Heart left ventricle (tissue), 16 donors: ENCODE measurements around the gene PEF1. TPM values are rescaled to one million over a fixed set of nuclear protein-coding genes. Genes with fewer than 3 reads are reported as not detected.

Experiments used
- ATAC-seq, 4 donors: fragments of 200-7000 bp; cut with Tn5 transposase; one replicate each; pipeline ENCODE4 v1.9.1; 2020 to 2022; ENCODE audit warnings: moderate library complexity in 4 of 4, mild to moderate bottlenecking in 3 of 4, moderate number of reproducible peaks in 1 of 4
- DNase-seq, 5 donors: peaks; one replicate each; pipeline ENCODE4 v3.0.0-alpha.2; 2020
- H3K27ac ChIP-seq, 12 donors: fragments of 200-600 bp; sonication (generic) in 4 of 12; one replicate each; pipeline versions ENCODE4 v1.5.0 to v1.8.0; 2016 to 2022; ENCODE audit warnings: mild to moderate bottlenecking in 2 of 12
- H3K27me3 ChIP-seq, 9 donors: fragments of 200-600 bp; sonication (generic) in 2 of 9; one replicate each; pipeline versions ENCODE4 v1.5.1 to v1.8.0; 2016 to 2022; ENCODE audit warnings: mild to moderate bottlenecking in 3 of 9
- H3K36me3 ChIP-seq, 9 donors: fragments of 200-600 bp; sonication (generic) in 2 of 9; one replicate each; pipeline versions ENCODE4 v1.5.0 to v1.8.0; 2018 to 2022; ENCODE audit warnings: mild to moderate bottlenecking in 2 of 9
- H3K4me1 ChIP-seq, 12 donors: fragments of 200-600 bp; sonication (generic) in 4 of 12; one replicate each; pipeline versions ENCODE4 v1.5.0 to v1.8.0; 2016 to 2022; ENCODE audit warnings: mild to moderate bottlenecking in 3 of 12
- H3K4me3 ChIP-seq, 12 donors: fragments of 200-600 bp; sonication (generic) in 4 of 12; one replicate each; pipeline versions ENCODE4 v1.5.0 to v1.8.0; 2017 to 2022; ENCODE audit warnings: mild to moderate bottlenecking in 9 of 12, moderate library complexity in 4 of 12
- H3K9me3 ChIP-seq, 12 donors: fragments of 200-600 bp; sonication (generic) in 4 of 12; one replicate each; pipeline versions ENCODE4 v1.5.0 to v1.8.0; 2016 to 2022; ENCODE audit warnings: mild to moderate bottlenecking in 1 of 12
- POLR2A ChIP-seq, 2 donors: fragments of 450-650 bp; IDR thresholded peaks; one replicate each; pipeline ENCODE4 v1.6.1; 2017; ENCODE audit warnings: antibody characterized with exemption in 2 of 2, mild to moderate bottlenecking in 2 of 2, moderate library complexity in 2 of 2
- WGBS, 4 donors: extraction: QIAGEN DNeasy Blood & Tissue Kit in 2 of 4; methylation state at CpG; one replicate each; pipeline versions ENCODE4 v1.1.5 to v1.1.7; 2013 to 2018; 5-methylcytosine and 5-hydroxymethylcytosine counted together
- intact Hi-C, 10 donors: fragments of 100-400 bp; cut with DNase I; formaldehyde crosslinking; loops; one replicate each; pipeline versions ENCODE4 v1.11.1 to v1.14.2; 2022
- polyA plus RNA-seq, 2 donors: library from polyadenylated mRNA; stranded (reverse); fragments of 200-250 nt; gene quantifications; one replicate each; pipeline ENCODE4 v1.2.3, GENCODE V29; 2013
- total RNA-seq, 9 donors: library from RNA; depleted of rRNA in 2 of 9; stranded (reverse); fragments of >200 nt in 2 of 9; fragmentation: NEBNext Ultra II Directional in 3 of 9; extraction: Animal tissue kit (Norgen Biotek cat#: 25700) in 3 of 9; gene quantifications; one replicate each; pipeline versions ENCODE4 v1.1.0 to v1.2.4, GENCODE V29; 2016 to 2023
- TF ChIP-seq, protein P1 (sequence below), 12 donors: fragments of 200-600 bp; sonication (generic) in 4 of 12; IDR thresholded peaks; one replicate each; pipeline versions ENCODE4 v1.5.0 to v1.8.0; 2018 to 2022; ENCODE audit warnings: antibody characterized with exemption in 12 of 12, mild to moderate bottlenecking in 5 of 12
- donor health status: ischemic (EF 13 %, LVEDD 7.1; RV severe dilation, severe dysfunction).
- donor health status: healthy with polysubstance abuse.
- donor health status: DM: no; HTN: yes; CAD: no.
- donor health status: DM: no; HTN: no; CAD: no.
- donor health status: ischemic (EF 25% LVEDD 6.9; RV normal size, moderate dysfunction).
- donor health status: ischemic (EF 25% LVEDD 5.7; RV mildly dilated, moderate dysfunction).
- donor health status: healthy.
- donor health status: DM: yes; HTN: yes; CAD: no.
- donor health status: ischemic (EF 35%, LVEDD 5.7; RV mildly dilated, moderate dysfunction).
- donor health status: nonischemic (EF 11% LVEDD 7.7; RV severe dilation, severe dysfunction).
- donor health status: DM: yes; HTN: yes; CAD: no.
- donor health status: PGD.
- donor health status: ischemic (EF 29% LVEDD 5.4; RV normal size, mild dysfunction).
- donor health status: nonischemic (EF 23%, LVEDD 6.1; RV moderate dilation, normal function).

The PEF1 gene
- total and polyA plus RNA-seq, 11 donors: 32.2 to 106 (median 42.4) TPM

DNA sequence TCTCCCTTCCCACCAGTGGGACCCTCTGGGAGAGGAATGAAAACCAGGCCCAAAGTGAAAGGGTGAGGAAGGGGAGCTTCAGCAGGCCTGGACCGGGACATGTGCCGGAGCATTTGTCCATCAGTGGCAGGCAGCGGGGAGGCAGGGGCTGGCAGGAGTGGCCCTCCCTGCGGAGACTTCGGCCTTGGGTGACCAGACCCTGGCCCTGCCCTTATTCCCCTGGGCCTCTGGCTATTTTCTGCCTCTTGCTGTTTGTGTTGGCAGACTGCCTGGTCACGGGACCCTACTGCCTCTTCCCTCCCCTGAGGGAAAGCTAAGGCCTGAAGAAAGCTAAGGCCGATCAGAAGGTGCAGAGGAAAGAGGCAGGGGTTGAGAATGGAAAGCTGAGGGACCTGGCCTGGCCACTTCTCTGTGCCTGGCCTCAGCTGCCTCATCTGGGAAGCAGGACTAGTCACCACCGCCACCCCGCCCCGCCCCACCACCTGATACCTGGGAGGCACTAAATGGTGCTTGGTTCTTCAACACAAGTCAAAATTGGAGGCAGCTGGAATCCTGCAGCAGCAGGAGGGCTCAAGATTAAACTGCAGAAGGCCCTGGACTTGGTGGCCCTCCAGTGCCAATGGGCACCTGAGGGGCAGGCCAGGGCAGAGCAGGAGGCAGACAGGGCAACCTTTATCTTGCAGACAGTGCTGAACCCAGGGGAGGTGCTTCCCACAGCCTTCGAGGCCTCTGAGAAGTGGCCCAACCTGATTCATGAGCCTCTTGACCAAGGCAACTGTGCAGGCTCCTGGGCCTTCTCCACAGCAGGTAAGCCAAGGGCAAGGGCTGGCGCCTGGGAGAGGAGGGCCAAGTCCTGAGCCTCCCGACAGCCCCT, 60.4 kb downstream of the PEF1 start:
- Histone ChIP-seq H3K36me3 (peaks cover 0 to 56% (median 41%) of the 10 kb centered on the region in 9 donors), H3K4me3 (peak overlapping the region in 9 of 12 donors; percentile 3 to 89 (median 28)), H3K9me3 (no peaks in the 10 kb centered on the region)

DNA sequence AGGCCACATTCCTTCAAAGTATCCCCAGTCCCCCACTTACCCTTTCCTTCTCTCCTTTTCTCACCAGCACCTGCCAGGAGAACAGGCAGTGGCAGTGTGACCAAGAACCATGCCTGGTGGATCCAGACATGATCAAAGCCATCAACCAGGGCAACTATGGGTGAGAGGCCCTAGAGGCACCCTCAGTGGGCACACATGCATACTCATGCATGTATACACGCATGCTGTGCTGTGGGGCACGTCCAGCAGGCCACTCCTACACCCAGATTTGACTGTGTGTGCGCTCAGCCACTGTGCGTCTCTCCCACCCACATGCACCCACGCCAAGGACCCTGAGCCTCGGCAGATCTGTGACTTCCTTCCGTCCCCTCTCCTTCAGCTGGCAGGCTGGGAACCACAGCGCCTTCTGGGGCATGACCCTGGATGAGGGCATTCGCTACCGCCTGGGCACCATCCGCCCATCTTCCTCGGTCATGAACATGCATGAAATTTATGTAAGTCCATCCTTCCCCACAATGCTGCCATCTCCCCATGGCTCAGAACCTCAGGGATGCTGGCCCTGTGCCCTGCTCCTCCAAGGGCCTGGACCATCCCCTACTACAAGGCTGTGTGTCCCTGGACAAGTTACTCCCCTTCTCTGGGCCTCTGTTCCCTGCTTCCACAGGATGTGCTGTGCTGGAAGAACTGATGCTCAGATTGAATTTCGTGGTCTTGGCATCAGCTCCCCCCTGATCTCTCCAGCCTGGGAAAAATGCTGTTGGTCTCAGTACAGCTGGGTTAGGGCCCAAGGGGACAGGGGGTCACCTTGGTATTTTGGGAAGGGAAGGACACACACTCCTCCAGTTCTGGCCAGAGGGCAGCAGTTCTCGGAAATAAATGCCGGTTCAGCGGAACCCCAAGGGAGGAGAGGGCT, 61.3 kb downstream of the PEF1 start:
- H3K9me3 ChIP-seq: no peaks in the 10 kb centered on the region
- peak in 3 of 4 donors; percentile 2 to 12 (median 6) for ATAC-seq
- H3K36me3 ChIP-seq: peaks cover 0 to 59% (median 41%) of the 10 kb centered on the region in 9 donors
- 50 to 64% (median 59%) methylated on average over 13 to 16 of the region's 16 CpGs for WGBS, 4 donors
- peak overlapping the region in 8 of 12 donors; percentile 3 to 89 (median 28) for H3K4me3 ChIP-seq
- DNase-seq: peak; percentile 60 to 78 (median 72)
- peaks cover 27 to 94% (median 83%) of the 10 kb centered on the region in 12 donors for H3K4me1 ChIP-seq
- intact Hi-C loops: no loop called here
- peaks cover 0 to 5% (median 0%) of the 10 kb centered on the region in 9 donors for H3K27me3 ChIP-seq
- H3K27ac ChIP-seq: peak overlapping the region; percentile 64 to 98 (median 90)
- TF ChIP-seq POLR2A (IDR thresholded peaks at IDR 0.05): no peak
- TF ChIP-seq, protein P1, sequence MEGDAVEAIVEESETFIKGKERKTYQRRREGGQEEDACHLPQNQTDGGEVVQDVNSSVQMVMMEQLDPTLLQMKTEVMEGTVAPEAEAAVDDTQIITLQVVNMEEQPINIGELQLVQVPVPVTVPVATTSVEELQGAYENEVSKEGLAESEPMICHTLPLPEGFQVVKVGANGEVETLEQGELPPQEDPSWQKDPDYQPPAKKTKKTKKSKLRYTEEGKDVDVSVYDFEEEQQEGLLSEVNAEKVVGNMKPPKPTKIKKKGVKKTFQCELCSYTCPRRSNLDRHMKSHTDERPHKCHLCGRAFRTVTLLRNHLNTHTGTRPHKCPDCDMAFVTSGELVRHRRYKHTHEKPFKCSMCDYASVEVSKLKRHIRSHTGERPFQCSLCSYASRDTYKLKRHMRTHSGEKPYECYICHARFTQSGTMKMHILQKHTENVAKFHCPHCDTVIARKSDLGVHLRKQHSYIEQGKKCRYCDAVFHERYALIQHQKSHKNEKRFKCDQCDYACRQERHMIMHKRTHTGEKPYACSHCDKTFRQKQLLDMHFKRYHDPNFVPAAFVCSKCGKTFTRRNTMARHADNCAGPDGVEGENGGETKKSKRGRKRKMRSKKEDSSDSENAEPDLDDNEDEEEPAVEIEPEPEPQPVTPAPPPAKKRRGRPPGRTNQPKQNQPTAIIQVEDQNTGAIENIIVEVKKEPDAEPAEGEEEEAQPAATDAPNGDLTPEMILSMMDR (IDR thresholded peaks at IDR 0.05): no peak

More for the DNA sequence above, 60.4 kb downstream of the PEF1 start:
- Histone ChIP-seq H3K4me1 (peaks cover 29 to 100% (median 88%) of the 10 kb centered on the region in 12 donors), H3K27me3 (peaks cover 0 to 11% (median 0%) of the 10 kb centered on the region in 9 donors), H3K27ac (peak overlapping the region; percentile 64 to 98 (median 90))
- 33 to 40% (median 36%) methylated on average over 11 to 13 of the region's 13 CpGs for WGBS, 4 donors
- ATAC-seq (peak; percentile 52 to 69 (median 62)), DNase-seq (peak; percentile 89 to 95 (median 93))
- intact Hi-C loops: no loop called here
- TF ChIP-seq, protein P1 (IDR thresholded peaks at IDR 0.05): no peak
- peak in 1 of 2 donors; percentile 54 for TF ChIP-seq POLR2A (IDR thresholded peaks at IDR 0.05)

DNA sequence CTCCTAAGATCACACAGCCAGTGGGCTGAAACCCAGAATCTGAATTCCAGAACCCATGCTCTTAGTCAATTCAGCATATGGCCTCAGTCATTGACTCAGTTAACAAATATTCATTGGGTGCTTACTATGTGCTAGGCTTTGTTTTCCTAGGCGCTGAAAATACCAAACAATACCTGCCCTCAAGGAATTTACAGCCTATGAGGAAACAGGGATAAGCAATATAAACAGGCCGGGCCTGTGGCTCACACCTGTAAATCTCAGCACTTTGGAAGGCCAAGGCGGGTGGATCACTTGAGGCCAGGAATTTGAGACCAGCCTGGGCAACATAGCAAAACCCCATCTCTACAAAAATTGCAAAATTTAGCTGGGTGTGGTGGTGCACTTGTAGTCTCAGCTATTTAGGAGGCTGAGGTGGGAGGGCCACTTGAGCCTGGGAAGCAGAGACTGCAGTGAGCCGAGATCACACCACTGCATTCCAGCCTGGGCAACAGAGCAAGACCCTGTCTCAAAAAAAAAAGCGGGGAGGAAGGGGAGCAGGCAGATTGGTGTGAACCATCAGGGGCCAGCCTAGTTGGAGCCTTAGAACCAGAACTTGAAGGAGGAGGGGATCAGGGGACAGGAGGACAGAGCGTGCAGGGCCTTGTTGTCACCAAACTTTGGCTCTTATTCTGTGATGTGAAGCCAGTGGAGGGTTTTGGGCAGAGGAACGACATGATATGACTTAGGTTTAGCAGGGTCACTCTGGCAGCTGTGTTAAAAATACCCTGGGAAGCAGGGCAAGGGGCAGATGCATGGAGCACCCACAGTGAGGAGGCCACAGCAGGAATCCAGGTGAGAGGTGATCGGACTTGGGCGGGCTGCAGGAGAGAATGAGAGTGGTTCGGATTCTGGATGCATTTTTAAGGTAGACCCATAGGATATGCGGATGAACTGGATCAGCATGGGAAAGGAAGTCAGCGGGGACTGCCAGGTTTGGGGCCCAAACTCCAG, 62.6 kb downstream of the PEF1 start:
- intact Hi-C loops: no loop called here
- H3K4me1 ChIP-seq: peaks cover 22 to 86% (median 70%) of the 10 kb centered on the region in 12 donors
- DNase-seq (peak in 3 of 5 donors; percentile 51 to 75 (median 54)), ATAC-seq (peak; percentile 20 to 47 (median 28))
- WGBS, 4 donors: 51 to 59% (median 54%) methylated on average over 12 of the region's 12 CpGs
- peak overlapping the region; percentile 64 to 98 (median 90) for H3K27ac ChIP-seq
- TF ChIP-seq, protein P1 (IDR thresholded peaks at IDR 0.05): no peak
- no peak for TF ChIP-seq POLR2A (IDR thresholded peaks at IDR 0.05)
- H3K4me3 ChIP-seq: peak overlapping the region in 5 of 12 donors; percentile 23 to 89 (median 56)
- H3K27me3 ChIP-seq: no peaks in the 10 kb centered on the region
- no peaks in the 10 kb centered on the region for H3K9me3 ChIP-seq
- peaks cover 0 to 55% (median 36%) of the 10 kb centered on the region in 9 donors for H3K36me3 ChIP-seq
